ENCODE data around the gene KCNN1. TPM values are rescaled to one million over a fixed set of nuclear protein-coding genes. Genes with fewer than 3 reads are reported as not detected.

Gene KCNN1
- total and polyA plus RNA-seq, 9 of the 15 experiments (the other 6 are each of a cell fraction or from before 2014, with no cell fraction given): 0.01 to 6.2 (median 0.72) TPM

DNA sequence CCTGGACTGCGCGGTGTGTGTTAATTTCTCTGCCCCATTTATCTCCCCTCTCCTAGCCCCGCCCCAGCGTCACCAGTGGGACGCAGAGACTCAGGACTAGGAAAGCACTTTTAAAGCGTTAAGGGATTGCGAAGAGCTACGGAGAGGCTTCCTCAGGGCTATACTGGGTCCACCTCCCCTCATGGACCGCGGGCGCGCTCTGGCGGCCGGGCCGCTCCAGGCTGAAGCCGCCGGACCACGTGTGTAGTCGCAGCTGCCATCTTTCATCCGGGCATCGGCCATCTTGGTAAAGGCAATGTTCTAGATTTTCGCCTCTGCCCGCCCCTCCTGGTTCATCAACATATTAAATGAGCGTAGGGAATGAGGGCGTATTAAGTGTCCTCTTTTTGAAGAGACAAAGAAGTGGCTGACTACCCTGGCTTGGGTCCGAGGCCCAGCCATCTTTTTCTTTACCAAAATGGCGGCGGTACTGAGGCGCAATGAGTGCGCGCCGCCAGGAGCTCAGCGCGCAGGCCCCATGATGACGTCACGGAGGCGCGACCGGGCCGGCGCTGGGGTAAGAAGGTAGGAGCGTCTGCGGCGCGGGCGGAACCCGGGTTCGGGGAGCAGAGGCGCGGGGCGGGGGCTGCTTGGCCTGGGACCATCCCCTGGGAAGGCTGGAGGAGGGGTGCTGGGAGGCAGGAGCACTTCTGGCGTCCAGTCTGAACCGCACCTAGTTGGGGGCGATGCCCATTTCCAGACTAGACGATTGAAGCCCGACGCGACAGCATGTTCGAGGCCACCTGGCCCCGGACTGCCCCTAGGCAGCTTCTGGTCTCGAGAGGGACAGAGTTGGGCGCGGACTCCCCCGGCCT, 34.2 kb upstream of the KCNN1 start, which contains the start of gene CCDC124 (continued):
- TF ChIP-seq, protein P1, sequence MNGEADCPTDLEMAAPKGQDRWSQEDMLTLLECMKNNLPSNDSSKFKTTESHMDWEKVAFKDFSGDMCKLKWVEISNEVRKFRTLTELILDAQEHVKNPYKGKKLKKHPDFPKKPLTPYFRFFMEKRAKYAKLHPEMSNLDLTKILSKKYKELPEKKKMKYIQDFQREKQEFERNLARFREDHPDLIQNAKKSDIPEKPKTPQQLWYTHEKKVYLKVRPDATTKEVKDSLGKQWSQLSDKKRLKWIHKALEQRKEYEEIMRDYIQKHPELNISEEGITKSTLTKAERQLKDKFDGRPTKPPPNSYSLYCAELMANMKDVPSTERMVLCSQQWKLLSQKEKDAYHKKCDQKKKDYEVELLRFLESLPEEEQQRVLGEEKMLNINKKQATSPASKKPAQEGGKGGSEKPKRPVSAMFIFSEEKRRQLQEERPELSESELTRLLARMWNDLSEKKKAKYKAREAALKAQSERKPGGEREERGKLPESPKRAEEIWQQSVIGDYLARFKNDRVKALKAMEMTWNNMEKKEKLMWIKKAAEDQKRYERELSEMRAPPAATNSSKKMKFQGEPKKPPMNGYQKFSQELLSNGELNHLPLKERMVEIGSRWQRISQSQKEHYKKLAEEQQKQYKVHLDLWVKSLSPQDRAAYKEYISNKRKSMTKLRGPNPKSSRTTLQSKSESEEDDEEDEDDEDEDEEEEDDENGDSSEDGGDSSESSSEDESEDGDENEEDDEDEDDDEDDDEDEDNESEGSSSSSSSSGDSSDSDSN (IDR thresholded peaks at IDR 0.05; ENCODE audit: borderline replicate concordance in 1 of 2, low read depth in 2 of 2, low read length in 2 of 2): 0 out of 4 replicates have a peak, but pooled peaks of 1 of the 2 experiments have one; percentile 34
- TF ChIP-seq ETV6 (IDR thresholded peaks at IDR 0.05; ENCODE audit: borderline replicate concordance in 1 of 2, low read depth in 2 of 2, low read length in 1 of 2) (no peak), ETV6 (CRISPR knock-in tag; IDR thresholded peaks at IDR 0.05; ENCODE audit: borderline replicate concordance) (no peak), GATAD2A (IDR thresholded peaks at IDR 0.05) (no peak), NRF1 (conservative IDR thresholded peaks at IDR 0.05 in 1 of 2, IDR thresholded peaks at IDR 0.05 in 1 of 2) (peak; percentile 93 to 94), MXI1 (IDR thresholded peaks at IDR 0.05; ENCODE audit: low read depth, low read length) (peak; percentile 86), NONO (IDR thresholded peaks at IDR 0.05; ENCODE audit: low read depth in 2 of 2, low read length in 1 of 2) (0 out of 4 replicates have a peak, but pooled peaks of 1 of the 2 experiments have one; percentile 12), GATAD2B (IDR thresholded peaks at IDR 0.05; ENCODE audit: borderline replicate concordance) (no peak), ESRRB (CRISPR knock-in tag; IDR thresholded peaks at IDR 0.05; ENCODE audit: borderline replicate concordance) (no peak), RAD21 (CRISPR knock-in tag; conservative IDR thresholded peaks at IDR 0.05 in 1 of 2, IDR thresholded peaks at IDR 0.05 in 1 of 2) (peak; percentile 98 to 99), TFAM (CRISPR knock-in tag; conservative IDR thresholded peaks at IDR 0.05) (no peak), FOXK1 (CRISPR knock-in tag; IDR thresholded peaks at IDR 0.05; ENCODE audit: borderline replicate concordance) (no peak), MYNN (IDR thresholded peaks at IDR 0.05) (0 out of 2 replicates have a peak, but pooled peaks have one; percentile 31), MYNN (CRISPR knock-in tag; IDR thresholded peaks at IDR 0.05) (no peak), ATF7 (IDR thresholded peaks at IDR 0.05) (peak; percentile 98)
- TF ChIP-seq, protein P2, sequence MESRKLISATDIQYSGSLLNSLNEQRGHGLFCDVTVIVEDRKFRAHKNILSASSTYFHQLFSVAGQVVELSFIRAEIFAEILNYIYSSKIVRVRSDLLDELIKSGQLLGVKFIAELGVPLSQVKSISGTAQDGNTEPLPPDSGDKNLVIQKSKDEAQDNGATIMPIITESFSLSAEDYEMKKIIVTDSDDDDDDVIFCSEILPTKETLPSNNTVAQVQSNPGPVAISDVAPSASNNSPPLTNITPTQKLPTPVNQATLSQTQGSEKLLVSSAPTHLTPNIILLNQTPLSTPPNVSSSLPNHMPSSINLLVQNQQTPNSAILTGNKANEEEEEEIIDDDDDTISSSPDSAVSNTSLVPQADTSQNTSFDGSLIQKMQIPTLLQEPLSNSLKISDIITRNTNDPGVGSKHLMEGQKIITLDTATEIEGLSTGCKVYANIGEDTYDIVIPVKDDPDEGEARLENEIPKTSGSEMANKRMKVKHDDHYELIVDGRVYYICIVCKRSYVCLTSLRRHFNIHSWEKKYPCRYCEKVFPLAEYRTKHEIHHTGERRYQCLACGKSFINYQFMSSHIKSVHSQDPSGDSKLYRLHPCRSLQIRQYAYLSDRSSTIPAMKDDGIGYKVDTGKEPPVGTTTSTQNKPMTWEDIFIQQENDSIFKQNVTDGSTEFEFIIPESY (CRISPR knock-in tag; IDR thresholded peaks at IDR 0.05): peak; percentile 95
- TF ChIP-seq, protein P3, sequence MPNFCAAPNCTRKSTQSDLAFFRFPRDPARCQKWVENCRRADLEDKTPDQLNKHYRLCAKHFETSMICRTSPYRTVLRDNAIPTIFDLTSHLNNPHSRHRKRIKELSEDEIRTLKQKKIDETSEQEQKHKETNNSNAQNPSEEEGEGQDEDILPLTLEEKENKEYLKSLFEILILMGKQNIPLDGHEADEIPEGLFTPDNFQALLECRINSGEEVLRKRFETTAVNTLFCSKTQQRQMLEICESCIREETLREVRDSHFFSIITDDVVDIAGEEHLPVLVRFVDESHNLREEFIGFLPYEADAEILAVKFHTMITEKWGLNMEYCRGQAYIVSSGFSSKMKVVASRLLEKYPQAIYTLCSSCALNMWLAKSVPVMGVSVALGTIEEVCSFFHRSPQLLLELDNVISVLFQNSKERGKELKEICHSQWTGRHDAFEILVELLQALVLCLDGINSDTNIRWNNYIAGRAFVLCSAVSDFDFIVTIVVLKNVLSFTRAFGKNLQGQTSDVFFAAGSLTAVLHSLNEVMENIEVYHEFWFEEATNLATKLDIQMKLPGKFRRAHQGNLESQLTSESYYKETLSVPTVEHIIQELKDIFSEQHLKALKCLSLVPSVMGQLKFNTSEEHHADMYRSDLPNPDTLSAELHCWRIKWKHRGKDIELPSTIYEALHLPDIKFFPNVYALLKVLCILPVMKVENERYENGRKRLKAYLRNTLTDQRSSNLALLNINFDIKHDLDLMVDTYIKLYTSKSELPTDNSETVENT (CRISPR knock-in tag; IDR thresholded peaks at IDR 0.05): no peak
- TF ChIP-seq, protein P4, sequence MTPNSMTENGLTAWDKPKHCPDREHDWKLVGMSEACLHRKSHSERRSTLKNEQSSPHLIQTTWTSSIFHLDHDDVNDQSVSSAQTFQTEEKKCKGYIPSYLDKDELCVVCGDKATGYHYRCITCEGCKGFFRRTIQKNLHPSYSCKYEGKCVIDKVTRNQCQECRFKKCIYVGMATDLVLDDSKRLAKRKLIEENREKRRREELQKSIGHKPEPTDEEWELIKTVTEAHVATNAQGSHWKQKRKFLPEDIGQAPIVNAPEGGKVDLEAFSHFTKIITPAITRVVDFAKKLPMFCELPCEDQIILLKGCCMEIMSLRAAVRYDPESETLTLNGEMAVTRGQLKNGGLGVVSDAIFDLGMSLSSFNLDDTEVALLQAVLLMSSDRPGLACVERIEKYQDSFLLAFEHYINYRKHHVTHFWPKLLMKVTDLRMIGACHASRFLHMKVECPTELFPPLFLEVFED (CRISPR knock-in tag; conservative IDR thresholded peaks at IDR 0.05): 0 out of 2 replicates have a peak, but pooled peaks have one; percentile 62

Measured in K562 (cell line).